Fibroblast of mammary gland (primary cell): Measurements from ENCODE around the gene ZNF341.

Source experiments
- DNase-seq: peaks from one replicate; pipeline ENCODE4 v3.0.0-alpha.2; 2010; ENCODE audit warnings: low read depth
- H3K4me3 ChIP-seq: 2 replicates; pipeline ENCODE4 v1.5.1; 2011; ENCODE audit warnings: low read depth, mild to moderate bottlenecking, low read length, moderate library complexity; ENCODE audit not compliant: control insufficient read depth
- TF ChIP-seq, protein P1 (sequence below): conservative IDR thresholded peaks from 2 replicates; pipeline ENCODE4 v1.5.1; 2011; ENCODE audit warnings: low read depth, low read length, inconsistent platforms; ENCODE audit not compliant: control insufficient read depth, insufficient read depth

ZNF341 gene

DNA sequence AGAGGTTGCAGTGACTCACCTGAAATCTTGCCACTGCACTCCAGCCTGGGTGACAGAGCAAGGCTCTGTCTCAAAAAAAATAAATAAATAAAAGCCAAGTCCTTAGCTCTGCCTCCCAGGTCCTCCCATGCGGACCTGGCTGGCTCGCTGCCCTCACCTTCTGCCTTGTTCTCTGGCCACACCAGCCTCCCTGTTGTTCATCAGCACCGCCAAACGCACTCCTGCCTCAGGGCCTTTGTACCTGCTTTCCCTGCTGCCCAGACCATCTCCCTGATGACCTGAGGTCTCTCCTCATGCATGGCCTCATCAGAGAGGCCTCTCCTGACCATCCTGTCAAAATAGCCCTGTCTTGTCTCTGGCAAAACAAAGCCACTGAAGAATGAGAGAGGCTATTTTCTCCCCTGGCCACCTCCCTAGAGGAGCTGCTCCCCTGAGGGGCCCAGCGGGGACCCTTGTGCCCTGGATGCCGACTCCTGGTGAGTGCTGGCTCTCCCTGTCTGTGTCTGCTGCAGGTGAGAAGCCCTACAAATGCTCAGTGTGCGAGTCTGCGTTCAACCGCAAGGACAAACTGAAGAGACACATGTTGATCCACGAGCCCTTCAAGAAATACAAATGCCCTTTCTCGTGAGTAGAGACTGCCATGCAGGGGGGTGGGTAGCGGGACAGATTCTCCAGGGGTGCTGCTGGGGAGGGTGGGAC, 56.7 kb downstream of the ZNF341 start:
- H3K4me3 ChIP-seq: no peak overlapping the region
- TF ChIP-seq, protein P1, sequence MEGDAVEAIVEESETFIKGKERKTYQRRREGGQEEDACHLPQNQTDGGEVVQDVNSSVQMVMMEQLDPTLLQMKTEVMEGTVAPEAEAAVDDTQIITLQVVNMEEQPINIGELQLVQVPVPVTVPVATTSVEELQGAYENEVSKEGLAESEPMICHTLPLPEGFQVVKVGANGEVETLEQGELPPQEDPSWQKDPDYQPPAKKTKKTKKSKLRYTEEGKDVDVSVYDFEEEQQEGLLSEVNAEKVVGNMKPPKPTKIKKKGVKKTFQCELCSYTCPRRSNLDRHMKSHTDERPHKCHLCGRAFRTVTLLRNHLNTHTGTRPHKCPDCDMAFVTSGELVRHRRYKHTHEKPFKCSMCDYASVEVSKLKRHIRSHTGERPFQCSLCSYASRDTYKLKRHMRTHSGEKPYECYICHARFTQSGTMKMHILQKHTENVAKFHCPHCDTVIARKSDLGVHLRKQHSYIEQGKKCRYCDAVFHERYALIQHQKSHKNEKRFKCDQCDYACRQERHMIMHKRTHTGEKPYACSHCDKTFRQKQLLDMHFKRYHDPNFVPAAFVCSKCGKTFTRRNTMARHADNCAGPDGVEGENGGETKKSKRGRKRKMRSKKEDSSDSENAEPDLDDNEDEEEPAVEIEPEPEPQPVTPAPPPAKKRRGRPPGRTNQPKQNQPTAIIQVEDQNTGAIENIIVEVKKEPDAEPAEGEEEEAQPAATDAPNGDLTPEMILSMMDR: no peak
- DNase-seq: no peak

DNA sequence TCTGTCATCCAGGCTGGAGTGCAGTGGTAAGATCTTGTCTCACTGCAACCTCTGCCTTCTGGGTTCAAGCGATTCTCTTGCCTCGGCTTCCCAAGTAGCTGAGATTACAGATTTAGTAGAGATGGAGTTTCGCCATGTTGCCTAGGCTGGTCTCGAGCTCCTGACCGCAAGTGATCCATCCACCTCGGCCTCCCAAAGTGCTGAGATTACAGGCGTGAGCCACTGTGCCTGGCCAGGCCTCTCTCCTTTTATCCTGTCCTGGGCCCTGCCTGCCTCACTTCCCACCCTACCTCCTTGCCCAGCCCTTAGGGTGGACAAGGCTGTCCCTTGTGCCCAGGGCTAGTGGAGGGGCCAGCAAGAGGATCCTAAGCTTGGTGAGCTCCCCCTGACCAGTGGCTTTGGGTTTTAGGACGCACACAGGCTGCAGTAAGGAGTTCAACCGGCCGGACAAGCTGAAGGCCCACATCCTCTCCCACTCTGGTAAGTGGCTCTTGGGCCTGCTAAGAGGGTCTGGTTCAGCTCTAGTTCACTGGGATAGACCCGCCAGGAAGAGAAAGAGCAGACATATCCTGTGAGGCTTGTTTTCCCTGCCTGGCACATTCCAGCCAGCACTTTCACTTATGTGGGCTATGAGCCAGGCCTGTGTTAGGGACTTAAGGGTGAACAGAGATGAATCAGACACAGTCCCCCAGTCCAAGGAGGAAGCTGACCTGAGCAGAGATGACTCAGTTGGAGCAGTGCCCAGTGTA, 57.5 kb downstream of the ZNF341 start:
- TF ChIP-seq, protein P1: no peak
- DNase-seq: peak; percentile 97
- no peak overlapping the region for H3K4me3 ChIP-seq

DNA sequence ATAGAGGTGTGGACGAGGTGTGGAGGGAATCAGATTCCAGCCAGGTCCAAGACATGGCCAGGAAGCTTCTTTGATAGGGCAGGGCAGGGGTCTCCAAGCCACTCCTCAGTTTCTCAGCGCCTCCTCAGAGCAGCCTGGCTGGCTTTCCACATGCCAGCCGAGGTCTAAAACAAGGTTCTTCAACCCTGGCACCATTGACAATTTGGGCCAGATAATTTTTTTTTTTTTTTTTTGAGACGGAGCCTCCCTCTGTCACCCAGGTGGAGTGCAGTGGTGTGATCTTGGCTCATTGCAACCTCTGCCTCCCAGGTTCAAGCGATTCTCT, 58.0 kb downstream of the ZNF341 start:
- DNase-seq: no peak
- TF ChIP-seq, protein P1: no peak
- no peak overlapping the region for H3K4me3 ChIP-seq

DNA sequence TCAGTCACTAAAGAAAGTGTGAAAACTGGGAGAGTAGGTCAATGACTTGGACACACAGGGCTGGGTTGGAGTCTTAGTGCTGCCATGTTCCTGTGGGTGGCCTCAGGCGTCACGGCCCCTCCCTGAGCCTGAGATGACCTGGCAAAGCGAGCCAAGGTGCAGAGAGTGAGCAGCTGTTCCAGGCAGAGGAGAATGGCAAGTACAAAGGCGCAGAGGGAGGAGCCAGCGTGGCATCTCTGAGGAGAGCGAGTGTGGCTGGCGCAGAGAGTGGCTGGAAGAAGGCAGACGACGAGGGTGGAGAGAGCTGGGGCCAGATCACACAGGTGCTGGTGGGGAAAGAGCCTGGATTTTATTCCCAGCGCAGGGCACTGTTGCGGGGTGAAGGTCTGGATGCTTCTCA, 58.8 kb downstream of the ZNF341 start:
- no peak overlapping the region for H3K4me3 ChIP-seq
- DNase-seq: no peak
- TF ChIP-seq, protein P1: no peak

DNA sequence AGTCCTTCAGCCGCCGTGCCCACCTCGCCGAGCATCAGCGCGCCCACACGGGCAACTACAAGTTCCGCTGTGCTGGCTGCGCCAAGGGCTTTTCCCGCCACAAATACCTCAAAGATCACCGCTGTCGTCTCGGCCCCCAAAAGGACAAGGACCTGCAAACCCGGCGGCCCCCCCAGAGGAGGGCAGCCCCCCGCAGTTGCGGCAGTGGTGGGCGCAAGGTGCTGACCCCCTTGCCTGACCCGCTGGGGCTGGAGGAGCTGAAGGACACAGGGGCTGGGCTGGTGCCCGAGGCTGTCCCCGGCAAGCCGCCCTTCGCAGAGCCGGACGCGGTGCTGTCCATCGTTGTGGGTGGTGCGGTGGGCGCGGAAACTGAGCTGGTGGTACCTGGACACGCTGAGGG, 59.2 kb downstream of the ZNF341 start:
- H3K4me3 ChIP-seq: no peak overlapping the region
- DNase-seq: no peak
- TF ChIP-seq, protein P1: no peak

DNA sequence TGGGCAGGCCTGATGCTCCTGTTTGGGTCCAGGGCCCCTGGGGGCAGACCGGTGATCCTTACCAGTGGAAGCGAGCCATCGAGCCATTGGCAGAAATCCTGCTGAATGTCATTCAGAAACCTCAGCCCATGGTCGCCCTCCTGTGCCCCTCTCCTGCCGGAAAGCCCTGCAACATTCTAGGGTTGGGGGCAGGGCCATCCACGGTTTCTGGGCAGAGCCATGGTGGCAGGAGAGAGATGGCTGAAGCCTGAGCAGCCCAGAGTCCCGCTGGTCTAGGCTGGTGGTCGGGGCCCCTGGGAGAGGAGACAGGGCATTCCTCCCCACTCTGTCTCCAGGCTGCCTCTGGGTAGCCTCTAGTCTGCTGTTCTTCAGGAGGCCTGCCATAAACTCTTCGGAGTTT, 59.7 kb downstream of the ZNF341 start:
- TF ChIP-seq, protein P1: no peak
- DNase-seq: no peak
- no peak overlapping the region for H3K4me3 ChIP-seq
